ENCODE measurements around the gene BAIAP2L2. TPM values are rescaled to one million over a fixed set of nuclear protein-coding genes. Genes with fewer than 3 reads are reported as not detected.
A peak's percentile ranks its signal among the peaks of the same experiment; 100 is the strongest.

Gene BAIAP2L2
- total RNA-seq, 2 donors from 2014 or later: 59.1 to 76.6 TPM

DNA sequence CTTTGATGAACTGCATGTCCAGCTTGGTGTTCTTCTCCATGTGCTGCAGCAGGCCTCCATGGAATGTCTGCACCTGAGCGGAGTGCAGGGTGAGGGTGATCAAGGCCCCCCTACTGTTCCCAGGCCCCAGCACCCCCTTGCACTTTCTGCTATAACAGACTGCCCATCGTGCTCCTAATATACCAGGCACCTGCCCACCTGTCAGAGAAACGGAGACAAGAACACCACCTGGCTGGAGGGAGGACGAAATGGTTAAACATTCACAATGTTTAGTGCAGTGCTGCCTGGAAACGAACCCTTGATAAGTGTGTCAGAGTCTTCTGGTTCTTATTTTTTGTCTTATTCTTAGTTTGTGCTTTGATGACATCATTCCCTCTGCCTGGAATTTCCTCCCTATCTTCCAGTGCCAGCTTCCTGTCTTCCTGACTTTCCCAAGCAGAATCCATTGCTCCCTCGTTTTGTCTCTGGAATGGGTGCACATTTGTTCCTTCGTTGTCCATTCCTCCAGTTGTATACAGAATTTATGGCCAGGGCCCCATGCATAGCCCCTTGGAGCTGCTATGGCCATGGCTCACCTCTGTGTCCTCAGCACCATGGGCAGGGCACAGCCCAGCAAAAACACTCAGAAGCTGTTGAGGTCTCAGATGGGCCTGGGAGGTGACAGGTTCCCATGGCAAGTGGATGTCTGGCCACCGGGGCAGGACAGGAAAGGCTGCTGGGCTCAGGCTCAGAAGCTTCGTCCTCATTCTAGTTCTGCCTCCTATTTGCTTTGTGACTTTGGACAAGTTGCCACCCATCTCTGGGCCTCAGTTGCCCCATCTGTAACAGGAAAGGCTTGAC, 11.9 kb downstream of the BAIAP2L2 start:
- Histone ChIP-seq H3K9ac (ENCODE audit: low read depth in 2 of 2, low read length in 2 of 2) (peak overlapping the region in 1 of 2 donors; percentile 20), H3K27me3 (no peaks in the 10 kb centered on the region), H3K36me3 (no peaks in the 10 kb centered on the region), H3K4me1 (no peaks in the 10 kb centered on the region), H3K27ac (no peak overlapping the region), H3K9me3 (no peaks in the 10 kb centered on the region), H3K4me3 (no peak overlapping the region)
- intact Hi-C loops (cut with DNase I): no loop called here
- no peak for DNase-seq
- TF ChIP-seq, protein P1, sequence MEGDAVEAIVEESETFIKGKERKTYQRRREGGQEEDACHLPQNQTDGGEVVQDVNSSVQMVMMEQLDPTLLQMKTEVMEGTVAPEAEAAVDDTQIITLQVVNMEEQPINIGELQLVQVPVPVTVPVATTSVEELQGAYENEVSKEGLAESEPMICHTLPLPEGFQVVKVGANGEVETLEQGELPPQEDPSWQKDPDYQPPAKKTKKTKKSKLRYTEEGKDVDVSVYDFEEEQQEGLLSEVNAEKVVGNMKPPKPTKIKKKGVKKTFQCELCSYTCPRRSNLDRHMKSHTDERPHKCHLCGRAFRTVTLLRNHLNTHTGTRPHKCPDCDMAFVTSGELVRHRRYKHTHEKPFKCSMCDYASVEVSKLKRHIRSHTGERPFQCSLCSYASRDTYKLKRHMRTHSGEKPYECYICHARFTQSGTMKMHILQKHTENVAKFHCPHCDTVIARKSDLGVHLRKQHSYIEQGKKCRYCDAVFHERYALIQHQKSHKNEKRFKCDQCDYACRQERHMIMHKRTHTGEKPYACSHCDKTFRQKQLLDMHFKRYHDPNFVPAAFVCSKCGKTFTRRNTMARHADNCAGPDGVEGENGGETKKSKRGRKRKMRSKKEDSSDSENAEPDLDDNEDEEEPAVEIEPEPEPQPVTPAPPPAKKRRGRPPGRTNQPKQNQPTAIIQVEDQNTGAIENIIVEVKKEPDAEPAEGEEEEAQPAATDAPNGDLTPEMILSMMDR (IDR thresholded peaks at IDR 0.05): no peak

DNA sequence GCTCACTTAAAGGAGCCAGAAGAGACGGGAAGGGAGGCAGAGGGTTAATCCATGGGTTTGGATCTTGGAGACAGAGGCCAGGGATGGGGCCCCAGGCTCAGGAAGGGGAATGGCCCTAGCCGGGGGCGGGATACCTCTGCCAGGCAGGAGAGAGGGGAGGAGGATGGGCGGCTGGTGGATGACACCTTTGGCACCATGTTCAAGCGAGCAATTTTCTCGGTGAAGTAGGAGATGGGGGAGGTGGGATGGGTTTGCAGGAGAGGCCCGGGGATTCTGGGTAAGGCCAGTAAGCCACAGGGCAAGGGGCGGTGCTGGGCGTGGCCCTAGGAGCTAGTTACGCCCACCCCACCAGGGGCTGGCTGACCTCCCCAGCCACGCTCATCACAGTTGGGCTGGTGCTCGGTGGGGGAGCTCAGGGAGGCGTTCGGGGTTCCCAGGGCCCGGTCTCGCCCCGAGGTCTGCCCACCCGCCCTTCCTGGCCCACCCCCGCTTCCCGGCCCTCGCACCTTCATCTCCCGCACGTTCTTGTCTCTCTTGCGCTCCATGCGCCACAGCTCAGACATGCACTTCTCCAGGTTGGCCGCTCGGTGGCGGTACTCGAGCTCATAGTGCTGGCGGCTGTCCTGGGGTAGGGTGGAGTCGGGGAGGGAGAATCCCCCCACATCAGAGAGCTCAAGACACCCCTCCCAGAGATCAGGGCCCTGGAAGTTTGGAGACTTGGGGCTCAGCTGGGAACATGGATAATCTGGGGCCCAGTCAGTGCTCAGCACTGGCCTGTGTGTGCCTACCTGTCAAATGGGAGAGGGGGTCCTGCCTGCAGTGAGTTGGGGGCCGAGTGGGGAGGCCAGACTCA, 12.7 kb downstream of the BAIAP2L2 start:
- Histone ChIP-seq H3K27me3 (no peaks in the 10 kb centered on the region), H3K4me1 (no peaks in the 10 kb centered on the region), H3K9ac (ENCODE audit: low read depth in 2 of 2, low read length in 2 of 2) (no peak overlapping the region), H3K36me3 (no peaks in the 10 kb centered on the region), H3K4me3 (no peak overlapping the region), H3K9me3 (no peaks in the 10 kb centered on the region), H3K27ac (no peak overlapping the region)
- TF ChIP-seq, protein P1 (IDR thresholded peaks at IDR 0.05): no peak
- no peak for DNase-seq
- intact Hi-C loops (cut with DNase I): no loop called here

DNA sequence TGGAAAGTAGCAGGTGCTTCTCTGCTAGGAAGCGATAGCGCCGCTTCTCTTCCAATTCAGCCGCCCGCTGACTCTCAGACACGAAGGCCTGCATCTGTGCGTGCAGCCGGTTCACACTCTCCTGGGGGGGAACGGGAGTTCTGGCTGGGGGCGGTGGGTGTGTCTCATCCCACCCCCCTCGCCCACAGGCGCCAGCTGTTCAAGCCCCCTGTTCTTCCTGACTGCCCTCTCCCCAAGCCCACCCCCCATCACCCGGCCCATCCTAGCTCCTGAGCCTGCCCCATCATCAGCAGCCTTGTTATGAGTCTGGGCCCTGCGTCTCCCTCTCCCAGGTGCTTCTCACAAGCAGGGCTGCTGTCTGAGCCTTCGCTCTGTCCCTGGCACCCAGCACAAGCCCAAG, 13.4 kb downstream of the BAIAP2L2 start:
- Histone ChIP-seq H3K27ac (no peak overlapping the region), H3K4me3 (no peak overlapping the region), H3K36me3 (no peaks in the 10 kb centered on the region), H3K9ac (ENCODE audit: low read depth in 2 of 2, low read length in 2 of 2) (no peak overlapping the region), H3K9me3 (no peaks in the 10 kb centered on the region), H3K4me1 (no peaks in the 10 kb centered on the region), H3K27me3 (no peaks in the 10 kb centered on the region)
- DNase-seq: no peak
- intact Hi-C loops (cut with DNase I): no loop called here
- TF ChIP-seq, protein P1 (IDR thresholded peaks at IDR 0.05): no peak

DNA sequence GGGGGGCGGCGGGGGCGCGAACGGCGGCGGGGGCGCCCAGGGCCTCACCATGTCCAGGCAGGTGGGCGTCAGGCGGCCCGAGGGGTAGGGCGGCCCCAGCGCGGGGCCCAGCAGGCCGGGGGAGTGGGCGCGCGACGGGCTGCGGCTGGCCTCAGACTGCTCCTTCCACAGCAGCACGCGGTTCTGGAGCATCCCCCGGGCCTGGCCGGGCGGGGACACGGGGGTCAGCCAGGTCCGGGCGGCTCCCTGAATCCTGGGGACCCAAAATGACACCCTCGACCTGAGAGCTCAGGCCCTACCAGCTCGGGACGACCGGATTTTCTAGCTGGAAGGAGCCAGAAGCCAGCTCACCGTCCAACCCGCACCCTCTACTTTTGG, 21.0 kb downstream of the BAIAP2L2 start:
- Histone ChIP-seq H3K4me1 (no peaks in the 10 kb centered on the region), H3K36me3 (no peaks in the 10 kb centered on the region), H3K4me3 (no peak overlapping the region), H3K27ac (no peak overlapping the region), H3K9ac (ENCODE audit: low read depth in 2 of 2, low read length in 2 of 2) (no peak overlapping the region), H3K9me3 (no peaks in the 10 kb centered on the region), H3K27me3 (no peaks in the 10 kb centered on the region)
- TF ChIP-seq, protein P1 (IDR thresholded peaks at IDR 0.05): no peak
- no peak for DNase-seq
- intact Hi-C loops (cut with DNase I): no loop called here

DNA sequence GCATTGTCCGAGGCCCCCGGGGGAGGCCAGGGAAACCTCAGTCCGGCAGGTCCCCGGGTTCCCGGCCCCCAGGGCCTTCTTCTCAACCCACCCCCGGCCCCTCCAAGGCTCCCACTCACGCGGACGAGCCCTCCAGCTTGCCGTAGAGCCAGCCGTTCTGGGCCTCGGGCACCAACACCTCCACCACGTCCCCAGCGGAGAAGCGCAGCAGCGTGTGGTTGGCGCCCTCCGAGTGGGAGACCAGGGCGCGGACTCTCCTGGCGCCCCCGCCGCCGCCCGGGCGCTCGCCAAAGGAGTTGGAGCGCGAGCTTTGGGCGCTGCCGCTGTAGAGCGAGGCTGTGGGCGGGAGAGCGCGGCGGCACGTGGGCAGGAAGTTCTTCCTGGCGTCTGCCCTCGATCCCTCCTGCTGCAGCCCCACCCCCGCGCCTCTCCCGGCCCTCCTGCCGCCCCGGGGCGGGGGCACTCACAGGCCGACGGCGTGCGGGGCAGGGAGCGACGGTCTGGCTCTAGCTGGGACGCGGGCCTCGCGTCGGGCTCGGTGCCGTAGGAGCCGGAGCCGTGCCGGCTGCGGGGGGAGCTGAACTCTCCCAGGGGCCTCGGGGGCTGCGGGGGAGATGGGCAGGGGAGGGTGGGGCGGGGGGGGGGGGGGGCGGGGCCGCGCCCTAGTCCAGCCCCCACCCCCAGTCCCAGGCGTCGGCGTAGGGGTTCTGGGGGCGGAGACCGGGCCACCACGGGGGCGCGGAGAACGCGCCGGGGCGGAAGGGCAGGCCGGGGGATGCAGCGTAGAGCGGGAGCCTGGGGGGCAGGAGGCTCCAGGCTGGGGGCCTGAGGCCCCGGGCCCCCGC, 21.6 kb downstream of the BAIAP2L2 start:
- no peak overlapping the region for H3K9ac ChIP-seq (ENCODE audit: low read depth in 2 of 2, low read length in 2 of 2)
- intact Hi-C loops (cut with DNase I): no loop called here
- no peaks in the 10 kb centered on the region for H3K9me3 ChIP-seq
- no peaks in the 10 kb centered on the region for H3K27me3 ChIP-seq
- no peaks in the 10 kb centered on the region for H3K4me1 ChIP-seq
- H3K4me3 ChIP-seq: no peak overlapping the region
- no peaks in the 10 kb centered on the region for H3K36me3 ChIP-seq
- H3K27ac ChIP-seq: no peak overlapping the region
- TF ChIP-seq, protein P1 (IDR thresholded peaks at IDR 0.05): no peak
- DNase-seq: no peak

All from colonic mucosa (tissue), 4 donors.